DOHH2 (cell line): ENCODE data around the gene GDNF.

Experiments used
- CTCF ChIP-seq: fragments of 200-600 bp; sonication (generic); IDR thresholded peaks from one replicate; pipeline ENCODE4 v1.5.1; 2014; ENCODE audit warnings: antibody characterized with exemption, mild to moderate bottlenecking, low read depth, low read length; ENCODE audit not compliant: poor library complexity, severe bottlenecking
- EZH2phosphoT487 ChIP-seq: fragments of 200-600 bp; sonication (generic); IDR thresholded peaks from 2 replicates; pipeline ENCODE4 v1.6.1; 2017; ENCODE audit warnings: borderline replicate concordance, mild to moderate bottlenecking, antibody characterized with exemption, low read length, moderate library complexity, mixed read lengths

- TF ChIP-seq CTCF (no peak), EZH2phosphoT487 (no peak)
Observed at GRCh38 chr5:37851305-37851704, 11.5 kb upstream of the GDNF start.
